Liver (tissue), 9 donors: ENCODE measurements around the gene DTNB. TPM values are rescaled to one million over a fixed set of nuclear protein-coding genes. Genes with fewer than 3 reads are reported as not detected.

Source experiments
- DNase-seq: peaks from one replicate; pipeline ENCODE4 v3.0.0-alpha.2; 2017; ENCODE audit warnings: low spot score
- H3K27ac ChIP-seq, 2 donors: one replicate each; pipeline ENCODE4 v1.7.0; 2013; ENCODE audit warnings: inconsistent platforms in 2 of 2, low read length in 2 of 2, control low read depth in 1 of 2, low read depth in 1 of 2, mild to moderate bottlenecking in 1 of 2
- H3K27me3 ChIP-seq, 4 donors: one replicate each; pipeline versions ENCODE4 v1.6.1 to v1.7.0; 2013; ENCODE audit warnings: low read length in 3 of 4, inconsistent platforms in 1 of 4, mild to moderate bottlenecking in 1 of 4, moderate library complexity in 1 of 4; ENCODE audit not compliant: control insufficient read depth in 4 of 4, insufficient read depth in 4 of 4
- H3K36me3 ChIP-seq, 4 donors: one replicate each; pipeline versions ENCODE4 v1.6.1 to v1.7.0; 2013; ENCODE audit warnings: low read length in 3 of 4, mild to moderate bottlenecking in 3 of 4, low read depth in 1 of 4, moderate library complexity in 1 of 4; ENCODE audit not compliant: control insufficient read depth in 4 of 4, insufficient read depth in 3 of 4
- H3K4me1 ChIP-seq, 4 donors: one replicate each; pipeline versions ENCODE4 v1.6.1 to v1.7.0; 2013; ENCODE audit warnings: low read length in 3 of 4, mild to moderate bottlenecking in 3 of 4, moderate library complexity in 1 of 4; ENCODE audit not compliant: control insufficient read depth in 4 of 4, insufficient read depth in 4 of 4
- H3K4me3 ChIP-seq, 3 donors: one replicate each; pipeline versions ENCODE4 v1.6.1 to v1.7.0; 2013; ENCODE audit warnings: low read length in 3 of 3, control low read depth in 1 of 3, low read depth in 1 of 3, mild to moderate bottlenecking in 1 of 3
- H3K9ac ChIP-seq, 2 donors: one replicate each; pipeline ENCODE4 v1.7.0; 2013; ENCODE audit warnings: low read length in 2 of 2, mild to moderate bottlenecking in 2 of 2, moderate library complexity in 2 of 2, control low read depth in 1 of 2, low read depth in 1 of 2
- H3K9me3 ChIP-seq, 4 donors: one replicate each; pipeline versions ENCODE4 v1.6.1 to v1.7.0; 2013; ENCODE audit warnings: low read length in 3 of 4; ENCODE audit not compliant: control insufficient read depth in 4 of 4
- FOXA2 ChIP-seq: IDR thresholded peaks from 2 replicates; pipeline ENCODE4 v1.6.1; 2016; ENCODE audit warnings: antibody characterized with exemption
- HNF4A ChIP-seq, 2 donors: conservative IDR thresholded peaks; 2 replicates each; pipeline ENCODE4 v1.6.1; 2016; ENCODE audit warnings: antibody characterized with exemption in 2 of 2, mild to moderate bottlenecking in 2 of 2
- JUND ChIP-seq, 2 donors: IDR thresholded peaks; 2 replicates each; pipeline ENCODE4 v1.6.1; 2016; ENCODE audit warnings: antibody characterized with exemption in 2 of 2
- NR2F2 ChIP-seq: IDR thresholded peaks from 2 replicates; pipeline ENCODE4 v1.6.1; 2016; ENCODE audit warnings: antibody characterized with exemption
- RAD21 ChIP-seq, 2 donors: IDR thresholded peaks; 2 replicates each; pipeline ENCODE4 v1.6.1; 2016; ENCODE audit warnings: antibody characterized with exemption in 2 of 2, mild to moderate bottlenecking in 2 of 2
- RXRA ChIP-seq, 2 donors: IDR thresholded peaks; 2 replicates each; pipeline ENCODE4 v1.6.1; 2017 to 2018; ENCODE audit warnings: antibody characterized with exemption in 2 of 2, mild to moderate bottlenecking in 1 of 2
- SP1 ChIP-seq: IDR thresholded peaks from 2 replicates; pipeline ENCODE4 v1.6.1; 2018; ENCODE audit warnings: antibody characterized with exemption, mild to moderate bottlenecking
- YY1 ChIP-seq: IDR thresholded peaks from 2 replicates; pipeline ENCODE4 v1.6.1; 2016; ENCODE audit warnings: antibody characterized with exemption, mild to moderate bottlenecking
- WGBS: extraction: QIAGEN DNeasy Blood & Tissue Kit; methylation state at CpG from one replicate; pipeline ENCODE4 v1.1.7; 2013; 5-methylcytosine and 5-hydroxymethylcytosine counted together
- polyA plus RNA-seq, 2 donors: library from polyadenylated mRNA; stranded (reverse) in 1 of 2; unstranded in 1 of 2; fragments of 200-250 nt in 1 of 2; fragments of >200 nt in 1 of 2; fragmentation: Nextera tagmentation in 1 of 2; extraction: Ambion mirVana in 1 of 2; gene quantifications; one replicate each; pipeline versions ENCODE4 v1.2.1 to v1.2.3, GENCODE V29; 2013 to 2015
- total RNA-seq, 2 donors: library from RNA; depleted of rRNA; stranded (reverse); fragments of >200 nt; gene quantifications; one replicate each; pipeline ENCODE4 v1.2.3, GENCODE V29; 2014
- TF ChIP-seq, protein P1 (sequence below): IDR thresholded peaks from 2 replicates; pipeline ENCODE4 v1.6.1; 2016; ENCODE audit warnings: antibody characterized with exemption
- TF ChIP-seq, protein P2 (sequence below): fragments of 150-350 bp; IDR thresholded peaks from 2 replicates; pipeline ENCODE4 v1.5.1; 2017; ENCODE audit warnings: improper control_type of control experiment, low read depth, low read length; ENCODE audit not compliant: missing input control
- TF ChIP-seq, protein P3 (sequence below): IDR thresholded peaks from 2 replicates; pipeline ENCODE4 v1.6.1; 2016; ENCODE audit warnings: antibody characterized with exemption
- TF ChIP-seq, protein P4 (sequence below): IDR thresholded peaks from 2 replicates; pipeline ENCODE4 v1.6.1; 2016; ENCODE audit warnings: antibody characterized with exemption, mild to moderate bottlenecking
- TF ChIP-seq, protein P5 (sequence below): IDR thresholded peaks from 2 replicates; pipeline ENCODE4 v1.6.1; 2016; ENCODE audit warnings: antibody characterized with exemption
- donor health status: healthy.
- donor health status: healthy.
- donor health status: healthy.
- donor health status: healthy.
- donor health status: healthy.

DTNB gene
- total and polyA plus RNA-seq, 4 donors, result 3.3 to 10.5 (median 6.4) TPM

DNA sequence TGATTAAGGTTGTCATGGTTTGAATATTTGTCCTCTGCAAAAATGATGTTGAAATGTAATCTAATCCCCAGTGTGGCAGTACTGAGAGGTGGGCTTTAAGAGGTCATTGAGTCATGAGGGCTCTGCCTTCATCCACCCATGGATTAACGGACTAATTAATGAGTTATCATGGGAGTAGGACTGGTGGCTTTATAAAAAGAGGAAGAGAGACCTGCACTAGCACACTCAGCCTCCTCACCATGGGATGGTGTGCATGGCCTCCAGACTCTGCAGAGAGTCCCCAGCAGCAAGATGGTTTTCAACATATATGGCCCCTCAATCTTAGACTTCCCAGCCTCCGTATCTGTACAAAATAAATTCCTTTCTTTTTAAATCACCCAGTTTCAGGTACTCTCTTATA lies 41.0 kb downstream of the DTNB start:
- H3K4me1 ChIP-seq, result no peaks in the 10 kb centered on the region
- peaks cover 0 to 4% (median under 1%) of the 10 kb centered on the region in 4 donors for H3K36me3 ChIP-seq
- no peak overlapping the region for H3K27ac ChIP-seq
- DNase-seq, result no peak
- TF ChIP-seq, protein P1, sequence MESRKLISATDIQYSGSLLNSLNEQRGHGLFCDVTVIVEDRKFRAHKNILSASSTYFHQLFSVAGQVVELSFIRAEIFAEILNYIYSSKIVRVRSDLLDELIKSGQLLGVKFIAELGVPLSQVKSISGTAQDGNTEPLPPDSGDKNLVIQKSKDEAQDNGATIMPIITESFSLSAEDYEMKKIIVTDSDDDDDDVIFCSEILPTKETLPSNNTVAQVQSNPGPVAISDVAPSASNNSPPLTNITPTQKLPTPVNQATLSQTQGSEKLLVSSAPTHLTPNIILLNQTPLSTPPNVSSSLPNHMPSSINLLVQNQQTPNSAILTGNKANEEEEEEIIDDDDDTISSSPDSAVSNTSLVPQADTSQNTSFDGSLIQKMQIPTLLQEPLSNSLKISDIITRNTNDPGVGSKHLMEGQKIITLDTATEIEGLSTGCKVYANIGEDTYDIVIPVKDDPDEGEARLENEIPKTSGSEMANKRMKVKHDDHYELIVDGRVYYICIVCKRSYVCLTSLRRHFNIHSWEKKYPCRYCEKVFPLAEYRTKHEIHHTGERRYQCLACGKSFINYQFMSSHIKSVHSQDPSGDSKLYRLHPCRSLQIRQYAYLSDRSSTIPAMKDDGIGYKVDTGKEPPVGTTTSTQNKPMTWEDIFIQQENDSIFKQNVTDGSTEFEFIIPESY, result no peak
- no peak for TF ChIP-seq RXRA (IDR thresholded peaks at IDR 0.05)
- no peak for TF ChIP-seq YY1
- TF ChIP-seq HNF4A (conservative IDR thresholded peaks at IDR 0.05), result no peak
- TF ChIP-seq, protein P2, sequence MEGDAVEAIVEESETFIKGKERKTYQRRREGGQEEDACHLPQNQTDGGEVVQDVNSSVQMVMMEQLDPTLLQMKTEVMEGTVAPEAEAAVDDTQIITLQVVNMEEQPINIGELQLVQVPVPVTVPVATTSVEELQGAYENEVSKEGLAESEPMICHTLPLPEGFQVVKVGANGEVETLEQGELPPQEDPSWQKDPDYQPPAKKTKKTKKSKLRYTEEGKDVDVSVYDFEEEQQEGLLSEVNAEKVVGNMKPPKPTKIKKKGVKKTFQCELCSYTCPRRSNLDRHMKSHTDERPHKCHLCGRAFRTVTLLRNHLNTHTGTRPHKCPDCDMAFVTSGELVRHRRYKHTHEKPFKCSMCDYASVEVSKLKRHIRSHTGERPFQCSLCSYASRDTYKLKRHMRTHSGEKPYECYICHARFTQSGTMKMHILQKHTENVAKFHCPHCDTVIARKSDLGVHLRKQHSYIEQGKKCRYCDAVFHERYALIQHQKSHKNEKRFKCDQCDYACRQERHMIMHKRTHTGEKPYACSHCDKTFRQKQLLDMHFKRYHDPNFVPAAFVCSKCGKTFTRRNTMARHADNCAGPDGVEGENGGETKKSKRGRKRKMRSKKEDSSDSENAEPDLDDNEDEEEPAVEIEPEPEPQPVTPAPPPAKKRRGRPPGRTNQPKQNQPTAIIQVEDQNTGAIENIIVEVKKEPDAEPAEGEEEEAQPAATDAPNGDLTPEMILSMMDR, result no peak
- TF ChIP-seq SP1, result no peak
- no peak for TF ChIP-seq JUND (IDR thresholded peaks at IDR 0.05)
- TF ChIP-seq FOXA2, result no peak
- no peak for TF ChIP-seq NR2F2
- TF ChIP-seq, protein P3, sequence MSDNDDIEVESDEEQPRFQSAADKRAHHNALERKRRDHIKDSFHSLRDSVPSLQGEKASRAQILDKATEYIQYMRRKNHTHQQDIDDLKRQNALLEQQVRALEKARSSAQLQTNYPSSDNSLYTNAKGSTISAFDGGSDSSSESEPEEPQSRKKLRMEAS, result no peak
- no peak for TF ChIP-seq RAD21 (IDR thresholded peaks at IDR 0.05)
- TF ChIP-seq, protein P4, sequence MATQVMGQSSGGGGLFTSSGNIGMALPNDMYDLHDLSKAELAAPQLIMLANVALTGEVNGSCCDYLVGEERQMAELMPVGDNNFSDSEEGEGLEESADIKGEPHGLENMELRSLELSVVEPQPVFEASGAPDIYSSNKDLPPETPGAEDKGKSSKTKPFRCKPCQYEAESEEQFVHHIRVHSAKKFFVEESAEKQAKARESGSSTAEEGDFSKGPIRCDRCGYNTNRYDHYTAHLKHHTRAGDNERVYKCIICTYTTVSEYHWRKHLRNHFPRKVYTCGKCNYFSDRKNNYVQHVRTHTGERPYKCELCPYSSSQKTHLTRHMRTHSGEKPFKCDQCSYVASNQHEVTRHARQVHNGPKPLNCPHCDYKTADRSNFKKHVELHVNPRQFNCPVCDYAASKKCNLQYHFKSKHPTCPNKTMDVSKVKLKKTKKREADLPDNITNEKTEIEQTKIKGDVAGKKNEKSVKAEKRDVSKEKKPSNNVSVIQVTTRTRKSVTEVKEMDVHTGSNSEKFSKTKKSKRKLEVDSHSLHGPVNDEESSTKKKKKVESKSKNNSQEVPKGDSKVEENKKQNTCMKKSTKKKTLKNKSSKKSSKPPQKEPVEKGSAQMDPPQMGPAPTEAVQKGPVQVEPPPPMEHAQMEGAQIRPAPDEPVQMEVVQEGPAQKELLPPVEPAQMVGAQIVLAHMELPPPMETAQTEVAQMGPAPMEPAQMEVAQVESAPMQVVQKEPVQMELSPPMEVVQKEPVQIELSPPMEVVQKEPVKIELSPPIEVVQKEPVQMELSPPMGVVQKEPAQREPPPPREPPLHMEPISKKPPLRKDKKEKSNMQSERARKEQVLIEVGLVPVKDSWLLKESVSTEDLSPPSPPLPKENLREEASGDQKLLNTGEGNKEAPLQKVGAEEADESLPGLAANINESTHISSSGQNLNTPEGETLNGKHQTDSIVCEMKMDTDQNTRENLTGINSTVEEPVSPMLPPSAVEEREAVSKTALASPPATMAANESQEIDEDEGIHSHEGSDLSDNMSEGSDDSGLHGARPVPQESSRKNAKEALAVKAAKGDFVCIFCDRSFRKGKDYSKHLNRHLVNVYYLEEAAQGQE, result no peak
- H3K4me3 ChIP-seq, result no peak overlapping the region
- H3K27me3 ChIP-seq, result no peaks in the 10 kb centered on the region
- no peak overlapping the region for H3K9ac ChIP-seq
- no peaks in the 10 kb centered on the region for H3K9me3 ChIP-seq
- 97% methylated on average over 2 of the region's 2 CpGs for WGBS

DNA sequence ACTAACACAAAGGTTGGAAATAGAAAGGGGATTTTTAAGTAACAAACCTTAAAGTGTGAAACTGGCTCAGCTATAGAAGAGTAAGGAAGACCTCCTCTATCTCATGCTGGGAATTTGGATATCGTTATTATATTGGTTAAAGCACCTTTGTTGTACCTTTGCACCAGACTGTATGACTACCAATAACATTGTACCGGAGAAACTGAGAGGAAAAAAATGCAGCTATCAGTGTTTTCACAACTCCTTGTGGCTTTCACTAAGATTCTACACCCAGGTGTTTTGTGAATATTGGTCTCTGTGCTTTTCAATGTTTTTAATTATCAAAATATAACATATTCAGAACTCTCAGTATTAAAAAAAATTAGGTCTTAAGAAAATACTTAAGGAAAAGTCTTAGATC lies 48.7 kb downstream of the DTNB start:
- no peak overlapping the region for H3K27ac ChIP-seq
- no peak for DNase-seq

More for the DNA sequence above, 48.7 kb downstream of the DTNB start:
- Histone ChIP-seq H3K9me3 (no peaks in the 10 kb centered on the region), H3K27me3 (no peaks in the 10 kb centered on the region), H3K36me3 (peaks cover 0 to 14% (median 4%) of the 10 kb centered on the region in 4 donors), H3K9ac (no peak overlapping the region), H3K4me3 (no peak overlapping the region), H3K4me1 (no peaks in the 10 kb centered on the region)
- WGBS, result 96% methylated on average over 2 of the region's 2 CpGs
- TF ChIP-seq HNF4A (conservative IDR thresholded peaks at IDR 0.05), result no peak
- TF ChIP-seq, protein P5, sequence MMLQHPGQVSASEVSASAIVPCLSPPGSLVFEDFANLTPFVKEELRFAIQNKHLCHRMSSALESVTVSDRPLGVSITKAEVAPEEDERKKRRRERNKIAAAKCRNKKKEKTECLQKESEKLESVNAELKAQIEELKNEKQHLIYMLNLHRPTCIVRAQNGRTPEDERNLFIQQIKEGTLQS, result no peak
